A172 (cell line): ENCODE measurements around the gene ARID5B. TPM values are rescaled to one million over a fixed set of nuclear protein-coding genes. Genes with fewer than 3 reads are reported as not detected.

Experiments
- DNase-seq: peaks from one replicate; pipeline ENCODE4 v3.0.0-alpha.2; 2015; ENCODE audit warnings: low spot score
- total RNA-seq: library from RNA; depleted of rRNA; stranded (reverse); fragments of >200 nt; shearing (Covaris generic); gene quantifications from 2 replicates; pipeline ENCODE4 v1.2.3, GENCODE V29; 2014

ARID5B gene
- total RNA-seq, 1 experiment from 2014 or later, result 17.6 TPM

GRCh38 chr10:61903928-61904344, 2.4 kb downstream of the ARID5B start:
- peak; percentile 19 for DNase-seq

- peak; percentile 78 for DNase-seq
Measured at GRCh38 chr10:61904733-61905725, 3.5 kb downstream of the ARID5B start.

- DNase-seq, result no peak
Measured at GRCh38 chr10:61905837-61906561, 4.5 kb downstream of the ARID5B start.

GRCh38 chr10:61906562-61906901, 5.0 kb downstream of the ARID5B start:
- no peak for DNase-seq

GRCh38 chr10:61907011-61907410, 5.5 kb downstream of the ARID5B start:
- no peak for DNase-seq

- no peak for DNase-seq
Measured at GRCh38 chr10:61907587-61907986, 6.1 kb downstream of the ARID5B start.

- DNase-seq, result no peak
Measured at GRCh38 chr10:61910226-61910805, 8.8 kb downstream of the ARID5B start.

GRCh38 chr10:61910894-61911293, 9.4 kb downstream of the ARID5B start:
- DNase-seq, result no peak

- DNase-seq, result no peak
Measured at GRCh38 chr10:61911425-61911824, 9.9 kb downstream of the ARID5B start.

- no peak for DNase-seq
Measured at GRCh38 chr10:61912981-61913380, 11.5 kb downstream of the ARID5B start.

GRCh38 chr10:61918140-61918539, 16.6 kb downstream of the ARID5B start:
- no peak for DNase-seq

GRCh38 chr10:61918989-61919388, 17.5 kb downstream of the ARID5B start:
- DNase-seq, result no peak

- no peak for DNase-seq
Measured at GRCh38 chr10:61919646-61920215, 18.2 kb downstream of the ARID5B start.

GRCh38 chr10:61921143-61921542, 19.6 kb downstream of the ARID5B start:
- no peak for DNase-seq

GRCh38 chr10:61923210-61923949, 21.9 kb downstream of the ARID5B start:
- no peak for DNase-seq

GRCh38 chr10:61923950-61924274, 22.4 kb downstream of the ARID5B start:
- DNase-seq, result no peak

- no peak for DNase-seq
Measured at GRCh38 chr10:61929555-61929954, 28.1 kb downstream of the ARID5B start.

- peak; percentile 34 for DNase-seq
Measured at GRCh38 chr10:61931620-61932332, 30.3 kb downstream of the ARID5B start.

GRCh38 chr10:61933859-61934555, 32.5 kb downstream of the ARID5B start:
- DNase-seq, result no peak

GRCh38 chr10:61935077-61935476, 33.6 kb downstream of the ARID5B start:
- DNase-seq, result no peak
